AG10803 (cell line): ENCODE measurements around the gene FHIT.

Source experiments
- DNase-seq: peaks from one replicate; pipeline ENCODE4 v3.0.0; 2010; ENCODE audit warnings: low read depth
- H3K4me3 ChIP-seq: 2 replicates; pipeline ENCODE4 v1.5.1; 2011; ENCODE audit warnings: mild to moderate bottlenecking, low read length, control low read depth
- CTCF ChIP-seq: conservative IDR thresholded peaks from 2 replicates; pipeline ENCODE4 v1.5.1; 2011; ENCODE audit warnings: mild to moderate bottlenecking, low read length, control low read depth, inconsistent platforms

The FHIT gene

GRCh38 chr3:59980576-59980975 is 1270.7 kb downstream of the FHIT start:
- DNase-seq = no peak
- no peak overlapping the region for H3K4me3 ChIP-seq
- no peak for TF ChIP-seq CTCF

GRCh38 chr3:59979542-59979941 is 1271.7 kb downstream of the FHIT start:
- no peak for DNase-seq
- no peak overlapping the region for H3K4me3 ChIP-seq
- TF ChIP-seq CTCF = no peak

- DNase-seq = no peak
- TF ChIP-seq CTCF = no peak
- H3K4me3 ChIP-seq = no peak overlapping the region
These were observed 1272.3 kb downstream of the FHIT start for GRCh38 chr3:59978979-59979378.

GRCh38 chr3:59970796-59971195 is 1280.5 kb downstream of the FHIT start:
- TF ChIP-seq CTCF = no peak
- H3K4me3 ChIP-seq = no peak overlapping the region
- DNase-seq = no peak

DNA sequence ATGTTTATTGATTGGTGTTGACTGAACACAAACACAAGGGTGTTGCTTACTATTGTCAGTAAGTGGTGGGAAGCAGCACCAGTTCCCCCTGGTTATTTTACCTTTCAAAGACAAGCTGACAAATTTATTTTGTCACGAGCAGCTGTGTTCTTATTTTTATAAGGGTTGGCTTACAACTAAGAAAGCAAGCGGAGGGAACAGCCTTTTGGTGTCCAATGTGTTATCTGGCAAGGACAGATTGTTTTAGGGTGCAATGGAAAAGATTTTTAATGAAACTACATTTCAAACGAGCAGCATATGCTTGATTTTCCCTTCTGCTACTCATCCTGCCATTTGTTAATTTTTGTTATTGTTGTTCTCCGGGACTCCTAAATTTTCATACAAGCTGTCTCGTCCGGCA is 1280.9 kb downstream of the FHIT start:
- no peak for DNase-seq
- TF ChIP-seq CTCF = no peak
- H3K4me3 ChIP-seq = no peak overlapping the region

DNA sequence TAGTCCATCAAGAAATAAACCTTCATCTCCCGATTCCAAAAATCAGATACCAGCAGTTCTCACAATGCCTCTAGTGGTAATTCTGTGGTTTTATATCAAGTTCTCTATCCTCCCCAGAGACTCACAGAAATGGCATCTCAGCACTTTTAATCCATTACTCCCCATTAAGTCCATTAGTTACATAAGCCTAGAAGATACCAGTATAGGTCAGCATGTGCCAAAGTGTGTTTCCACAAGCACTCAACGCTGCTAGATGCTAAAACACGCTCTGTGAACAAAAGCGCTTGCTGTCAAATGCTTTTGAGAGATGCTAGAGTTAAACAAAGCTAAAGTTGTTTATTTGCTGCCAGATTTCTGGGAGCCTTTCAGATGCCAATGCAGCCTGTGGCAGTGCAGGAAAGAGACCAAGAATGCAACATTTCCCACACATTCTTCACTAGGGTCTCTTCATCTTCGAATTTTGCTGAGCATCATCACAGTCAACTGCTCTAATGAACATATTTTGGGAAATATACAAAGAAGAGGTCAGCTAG is 1282.7 kb downstream of the FHIT start:
- TF ChIP-seq CTCF = no peak
- no peak for DNase-seq
- no peak overlapping the region for H3K4me3 ChIP-seq

- no peak for TF ChIP-seq CTCF
- DNase-seq = no peak
- H3K4me3 ChIP-seq = no peak overlapping the region
These were observed 1287.6 kb downstream of the FHIT start for GRCh38 chr3:59963676-59964075.
